DOHH2 (cell line): ENCODE results near the gene CCDC34.
"Not testable (repeated sequence)": the region's sequence is repeated elsewhere in the genome, so short reads cannot be mapped to it uniquely, and the experiment has no call there.

Source experiments
- EZH2phosphoT487 ChIP-seq: fragments of 200-600 bp; sonication (generic); IDR thresholded peaks from 2 replicates; pipeline ENCODE4 v1.6.1; 2017; ENCODE audit warnings: borderline replicate concordance, mild to moderate bottlenecking, antibody characterized with exemption, low read length, moderate library complexity, mixed read lengths
- TF ChIP-seq, protein P1 (sequence below): fragments of 200-600 bp; sonication (generic); IDR thresholded peaks from one replicate; pipeline ENCODE4 v1.5.1; 2014; ENCODE audit warnings: antibody characterized with exemption, mild to moderate bottlenecking, low read depth, low read length; ENCODE audit not compliant: poor library complexity, severe bottlenecking

DNA sequence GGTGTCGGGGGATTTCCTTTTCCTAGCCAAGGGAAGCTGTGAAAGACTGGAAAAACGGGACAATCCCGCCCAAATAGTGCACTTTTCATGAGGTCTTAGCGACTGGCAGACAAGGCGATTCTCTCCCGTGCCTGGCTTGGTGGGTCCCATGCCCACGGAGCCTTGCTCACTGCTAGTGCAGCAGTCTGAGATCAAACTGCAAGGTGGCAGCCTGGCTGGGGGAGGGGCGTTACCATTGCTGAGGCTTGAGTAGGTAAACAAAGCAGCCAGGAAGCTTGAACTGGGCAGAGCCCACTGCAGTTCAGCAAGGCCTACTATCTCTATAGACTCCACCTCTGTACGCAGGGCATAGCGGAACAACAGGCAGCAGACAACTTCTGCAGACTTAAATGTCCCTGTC lies 41.7 kb downstream of the CCDC34 start:
- TF ChIP-seq, protein P1, sequence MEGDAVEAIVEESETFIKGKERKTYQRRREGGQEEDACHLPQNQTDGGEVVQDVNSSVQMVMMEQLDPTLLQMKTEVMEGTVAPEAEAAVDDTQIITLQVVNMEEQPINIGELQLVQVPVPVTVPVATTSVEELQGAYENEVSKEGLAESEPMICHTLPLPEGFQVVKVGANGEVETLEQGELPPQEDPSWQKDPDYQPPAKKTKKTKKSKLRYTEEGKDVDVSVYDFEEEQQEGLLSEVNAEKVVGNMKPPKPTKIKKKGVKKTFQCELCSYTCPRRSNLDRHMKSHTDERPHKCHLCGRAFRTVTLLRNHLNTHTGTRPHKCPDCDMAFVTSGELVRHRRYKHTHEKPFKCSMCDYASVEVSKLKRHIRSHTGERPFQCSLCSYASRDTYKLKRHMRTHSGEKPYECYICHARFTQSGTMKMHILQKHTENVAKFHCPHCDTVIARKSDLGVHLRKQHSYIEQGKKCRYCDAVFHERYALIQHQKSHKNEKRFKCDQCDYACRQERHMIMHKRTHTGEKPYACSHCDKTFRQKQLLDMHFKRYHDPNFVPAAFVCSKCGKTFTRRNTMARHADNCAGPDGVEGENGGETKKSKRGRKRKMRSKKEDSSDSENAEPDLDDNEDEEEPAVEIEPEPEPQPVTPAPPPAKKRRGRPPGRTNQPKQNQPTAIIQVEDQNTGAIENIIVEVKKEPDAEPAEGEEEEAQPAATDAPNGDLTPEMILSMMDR: not testable (repeated sequence)
- not testable (repeated sequence) for TF ChIP-seq EZH2phosphoT487
